ENCODE measurements around the gene CCBE1.

Gene CCBE1

GRCh38 chr18:59582395-59582794 lies 114.8 kb downstream of the CCBE1 start:
- WGBS: no CpG with 5 or more reads among the region's 1 CpG
- peaks cover 0 to 1% of the 10 kb centered on the region in 2 experiments for H3K36me3 ChIP-seq (ENCODE audit: control insufficient read depth in 1 of 2, insufficient read depth in 2 of 2, low read depth in 1 of 2, low read length in 2 of 2)

GRCh38 chr18:59579509-59579908 lies 117.7 kb downstream of the CCBE1 start:
- no peak overlapping the region for H2BK15ac ChIP-seq (ENCODE audit: low read depth, poor library complexity, severe bottlenecking)
- no peaks in the 10 kb centered on the region for H3K36me3 ChIP-seq (ENCODE audit: control insufficient read depth in 1 of 2, insufficient read depth in 2 of 2, low read depth in 1 of 2, low read length in 2 of 2)
- no peak overlapping the region for H4K91ac ChIP-seq (ENCODE audit: low read length)
- H3K9me3 ChIP-seq (ENCODE audit: control insufficient read depth, low read length): no peaks in the 10 kb centered on the region
- H3K4me3 ChIP-seq (ENCODE audit: insufficient read depth in 1 of 2, low read depth in 1 of 2, low read length in 2 of 2): no peak overlapping the region
- H3K23ac ChIP-seq (ENCODE audit: low read length in 2 of 2): no peak overlapping the region
- no peaks in the 10 kb centered on the region for H3K79me1 ChIP-seq (replicated peaks; ENCODE audit: low read length, poor library complexity, severe bottlenecking)
- DNase-seq: no peak
- no peak overlapping the region for H3K9ac ChIP-seq (ENCODE audit: low read length)
- no peak overlapping the region for H2BK5ac ChIP-seq (ENCODE audit: low read depth, low read length, poor library complexity, severe bottlenecking)
- H2BK12ac ChIP-seq (ENCODE audit: low read length in 2 of 2): no peak overlapping the region
- no peak overlapping the region for H3K18ac ChIP-seq (ENCODE audit: low read depth in 1 of 2, low read length in 2 of 2)
- no peak overlapping the region for H3K14ac ChIP-seq (ENCODE audit: low read length in 2 of 2)
- H4K8ac ChIP-seq (ENCODE audit: low read length): no peak overlapping the region
- H2BK120ac ChIP-seq (ENCODE audit: low read depth, low read length): no peak overlapping the region
- H3K27me3 ChIP-seq (ENCODE audit: control insufficient read depth in 1 of 2, insufficient read depth in 1 of 2, low read length in 2 of 2): no peaks in the 10 kb centered on the region
- H2AFZ ChIP-seq (ENCODE audit: low read depth, low read length): no peak overlapping the region
- H3K4ac ChIP-seq (ENCODE audit: low read depth in 1 of 2, low read length in 2 of 2): no peak overlapping the region
- no peaks in the 10 kb centered on the region for H3K4me1 ChIP-seq (ENCODE audit: control insufficient read depth, insufficient read depth, low read depth, low read length)
- no peak overlapping the region for H3K27ac ChIP-seq (ENCODE audit: low read length, poor library complexity, severe bottlenecking)
- no peak overlapping the region for H2AK5ac ChIP-seq (ENCODE audit: low read length, severe bottlenecking)
- 86% methylated on average over 7 of the region's 7 CpGs for WGBS
- H3K4me2 ChIP-seq (ENCODE audit: low read length, poor library complexity, severe bottlenecking): no peak overlapping the region

More at GRCh38 chr18:59582395-59582794, 114.8 kb downstream of the CCBE1 start:
- Histone ChIP-seq H3K79me1 (replicated peaks; ENCODE audit: low read length, poor library complexity, severe bottlenecking) (no peaks in the 10 kb centered on the region), H4K91ac (ENCODE audit: low read length) (no peak overlapping the region), H4K8ac (ENCODE audit: low read length) (no peak overlapping the region), H3K4me3 (ENCODE audit: insufficient read depth in 1 of 2, low read depth in 1 of 2, low read length in 2 of 2) (no peak overlapping the region), H3K27ac (ENCODE audit: low read length, poor library complexity, severe bottlenecking) (no peak overlapping the region), H2BK5ac (ENCODE audit: low read depth, low read length, poor library complexity, severe bottlenecking) (no peak overlapping the region), H3K27me3 (ENCODE audit: control insufficient read depth in 1 of 2, insufficient read depth in 1 of 2, low read length in 2 of 2) (no peaks in the 10 kb centered on the region), H3K9ac (ENCODE audit: low read length) (no peak overlapping the region), H3K23ac (ENCODE audit: low read length in 2 of 2) (no peak overlapping the region), H3K4me1 (ENCODE audit: control insufficient read depth, insufficient read depth, low read depth, low read length) (no peaks in the 10 kb centered on the region), H2AFZ (ENCODE audit: low read depth, low read length) (no peak overlapping the region), H2AK5ac (ENCODE audit: low read length, severe bottlenecking) (no peak overlapping the region), H3K14ac (ENCODE audit: low read length in 2 of 2) (no peak overlapping the region), H3K4me2 (ENCODE audit: low read length, poor library complexity, severe bottlenecking) (no peak overlapping the region), H3K4ac (ENCODE audit: low read depth in 1 of 2, low read length in 2 of 2) (no peak overlapping the region), H2BK12ac (ENCODE audit: low read length in 2 of 2) (no peak overlapping the region), H2BK120ac (ENCODE audit: low read depth, low read length) (no peak overlapping the region), H2BK15ac (ENCODE audit: low read depth, poor library complexity, severe bottlenecking) (no peak overlapping the region), H3K18ac (ENCODE audit: low read depth in 1 of 2, low read length in 2 of 2) (no peak overlapping the region), H3K9me3 (ENCODE audit: control insufficient read depth, low read length) (no peaks in the 10 kb centered on the region)
- no peak for DNase-seq

GRCh38 chr18:59577386-59577655 lies 119.9 kb downstream of the CCBE1 start:
- Histone ChIP-seq H4K91ac (ENCODE audit: low read length) (no peak overlapping the region), H2BK15ac (ENCODE audit: low read depth, poor library complexity, severe bottlenecking) (no peak overlapping the region), H3K4me2 (ENCODE audit: low read length, poor library complexity, severe bottlenecking) (no peak overlapping the region), H3K27ac (ENCODE audit: low read length, poor library complexity, severe bottlenecking) (no peak overlapping the region), H3K9ac (ENCODE audit: low read length) (no peak overlapping the region), H3K23ac (ENCODE audit: low read length in 2 of 2) (no peak overlapping the region), H3K4me3 (ENCODE audit: insufficient read depth in 1 of 2, low read depth in 1 of 2, low read length in 2 of 2) (no peak overlapping the region), H3K79me1 (replicated peaks; ENCODE audit: low read length, poor library complexity, severe bottlenecking) (no peaks in the 10 kb centered on the region), H3K14ac (ENCODE audit: low read length in 2 of 2) (no peak overlapping the region), H3K4me1 (ENCODE audit: control insufficient read depth, insufficient read depth, low read depth, low read length) (no peaks in the 10 kb centered on the region), H3K4ac (ENCODE audit: low read depth in 1 of 2, low read length in 2 of 2) (no peak overlapping the region), H2BK12ac (ENCODE audit: low read length in 2 of 2) (no peak overlapping the region), H3K18ac (ENCODE audit: low read depth in 1 of 2, low read length in 2 of 2) (no peak overlapping the region), H2AFZ (ENCODE audit: low read depth, low read length) (no peak overlapping the region), H2BK5ac (ENCODE audit: low read depth, low read length, poor library complexity, severe bottlenecking) (no peak overlapping the region), H4K8ac (ENCODE audit: low read length) (no peak overlapping the region), H3K9me3 (ENCODE audit: control insufficient read depth, low read length) (no peaks in the 10 kb centered on the region), H2AK5ac (ENCODE audit: low read length, severe bottlenecking) (no peak overlapping the region), H2BK120ac (ENCODE audit: low read depth, low read length) (no peak overlapping the region), H3K27me3 (ENCODE audit: control insufficient read depth in 1 of 2, insufficient read depth in 1 of 2, low read length in 2 of 2) (no peaks in the 10 kb centered on the region), H3K36me3 (ENCODE audit: control insufficient read depth in 1 of 2, insufficient read depth in 2 of 2, low read depth in 1 of 2, low read length in 2 of 2) (no peaks in the 10 kb centered on the region)
- 83% methylated on average over 1 of the region's 1 CpG for WGBS
- no peak for DNase-seq

DNA sequence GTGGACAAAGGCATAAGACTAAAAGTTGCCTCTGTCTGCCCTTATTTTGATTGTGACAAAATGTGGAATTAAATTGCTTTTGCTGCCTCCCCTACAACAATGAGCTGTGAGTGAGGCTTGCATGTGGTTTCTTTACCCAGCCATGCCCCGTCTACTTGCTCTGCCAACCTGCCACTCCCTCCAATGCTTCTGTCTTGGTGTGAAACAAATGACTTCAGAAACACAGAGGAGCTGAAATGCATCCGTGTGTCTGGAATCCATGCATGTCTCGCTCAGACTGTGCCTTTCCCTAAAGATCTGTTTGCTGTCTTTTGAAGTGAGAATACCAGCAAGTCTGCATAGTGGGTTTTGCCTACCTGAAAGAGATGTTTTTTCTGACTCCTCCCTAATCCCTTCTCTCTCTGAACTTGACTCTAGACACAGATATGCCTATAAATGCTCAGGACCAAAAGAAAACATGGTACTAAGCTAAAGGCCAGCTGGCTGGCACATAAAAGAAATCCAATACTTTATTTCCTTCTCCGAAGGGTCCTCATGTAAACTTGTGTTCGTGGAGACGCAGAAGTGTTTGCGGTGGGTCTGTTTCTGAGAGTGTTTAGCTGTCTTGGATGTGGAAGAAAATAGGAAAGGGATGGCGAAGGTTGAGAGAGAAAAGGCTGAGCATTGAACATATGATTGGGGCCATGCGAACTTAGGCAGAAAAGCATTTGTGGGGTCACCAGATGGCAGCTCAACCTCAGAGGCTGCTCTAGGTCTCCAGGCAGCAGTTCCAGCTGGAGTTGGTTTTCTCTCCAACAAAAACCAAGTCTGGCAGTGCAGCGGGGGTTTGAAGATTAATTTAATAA lies 120.5 kb downstream of the CCBE1 start:
- Histone ChIP-seq H2BK15ac (ENCODE audit: low read depth, poor library complexity, severe bottlenecking) (no peak overlapping the region), H3K9me3 (ENCODE audit: control insufficient read depth, low read length) (no peaks in the 10 kb centered on the region), H3K23ac (ENCODE audit: low read length in 2 of 2) (no peak overlapping the region), H2BK120ac (ENCODE audit: low read depth, low read length) (no peak overlapping the region), H2AFZ (ENCODE audit: low read depth, low read length) (no peak overlapping the region), H2BK5ac (ENCODE audit: low read depth, low read length, poor library complexity, severe bottlenecking) (no peak overlapping the region), H3K27me3 (ENCODE audit: control insufficient read depth in 1 of 2, insufficient read depth in 1 of 2, low read length in 2 of 2) (no peaks in the 10 kb centered on the region), H3K9ac (ENCODE audit: low read length) (no peak overlapping the region), H4K8ac (ENCODE audit: low read length) (no peak overlapping the region), H3K14ac (ENCODE audit: low read length in 2 of 2) (no peak overlapping the region), H3K18ac (ENCODE audit: low read depth in 1 of 2, low read length in 2 of 2) (no peak overlapping the region), H3K36me3 (ENCODE audit: control insufficient read depth in 1 of 2, insufficient read depth in 2 of 2, low read depth in 1 of 2, low read length in 2 of 2) (no peaks in the 10 kb centered on the region), H3K27ac (ENCODE audit: low read length, poor library complexity, severe bottlenecking) (no peak overlapping the region), H3K4ac (ENCODE audit: low read depth in 1 of 2, low read length in 2 of 2) (no peak overlapping the region), H3K4me1 (ENCODE audit: control insufficient read depth, insufficient read depth, low read depth, low read length) (no peaks in the 10 kb centered on the region), H3K4me3 (ENCODE audit: insufficient read depth in 1 of 2, low read depth in 1 of 2, low read length in 2 of 2) (no peak overlapping the region), H4K91ac (ENCODE audit: low read length) (no peak overlapping the region), H2BK12ac (ENCODE audit: low read length in 2 of 2) (no peak overlapping the region), H3K79me1 (replicated peaks; ENCODE audit: low read length, poor library complexity, severe bottlenecking) (no peaks in the 10 kb centered on the region), H3K4me2 (ENCODE audit: low read length, poor library complexity, severe bottlenecking) (no peak overlapping the region), H2AK5ac (ENCODE audit: low read length, severe bottlenecking) (no peak overlapping the region)
- 88% methylated on average over 9 of the region's 10 CpGs for WGBS
- DNase-seq: no peak

All from mesenchymal stem cell (in vitro differentiated cells and primary cell).